ENCODE data around the gene MAST2. TPM values are rescaled to one million over a fixed set of nuclear protein-coding genes. Genes with fewer than 3 reads are reported as not detected.

The MAST2 gene
- total and polyA plus RNA-seq, 9 of the 15 experiments (the other 6 are each of a cell fraction or from before 2014, with no cell fraction given), result 0.73 to 32.0 (median 17.8) TPM

DNA sequence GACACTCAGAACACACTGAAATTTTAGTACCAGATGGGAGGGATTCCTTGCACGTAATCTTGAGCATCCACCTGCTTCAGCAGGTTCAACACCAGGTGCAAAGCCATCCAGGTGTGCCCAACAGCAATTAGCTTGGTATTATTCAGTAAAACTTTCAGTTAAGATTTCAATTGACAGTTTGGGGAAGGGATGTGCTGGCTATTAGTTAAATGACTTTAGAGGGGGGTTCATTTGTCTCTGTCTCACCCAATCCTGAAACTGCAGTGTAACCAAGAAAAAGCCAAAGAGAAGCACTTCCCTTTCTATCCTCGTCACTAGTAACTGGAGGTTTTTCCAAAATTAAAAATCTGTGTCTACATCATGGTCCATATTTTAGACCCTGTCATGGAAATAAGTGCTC lies 238.1 kb downstream of the MAST2 start:
- no peak overlapping the region for H3K9ac ChIP-seq (ENCODE audit: insufficient read depth in 1 of 2, low read depth in 2 of 2, low read length in 2 of 2)
- ChIA-PET CTCF (ENCODE audit: low intra/inter-chr PET ratio) (no interaction called here), POLR2A (interaction anchor here (0.7 to 1.4 kb wide), 2 partner anchors 12 to 91 kb away, joined by 3 read pairs; partner anchors contain the start of gene PIK3R3)
- no peaks in the 10 kb centered on the region for H3K27me3 ChIP-seq (ENCODE audit: control insufficient read depth in 2 of 2, insufficient read depth in 2 of 2, low read length in 2 of 2)
- FAIRE-seq, result no peak
- no TSS peak for BruUV-seq (replicated peaks)
- no peak for DNase-seq (ENCODE audit: extremely low read depth in 1 of 4, low spot score in 3 of 4)
- H3K4me2 ChIP-seq (ENCODE audit: insufficient read depth, low read length), result no peak overlapping the region
- WGBS (ENCODE audit: insufficient coverage, low coverage, missing lambda C conversion rate), result 76% methylated on average over 2 of the region's 2 CpGs
- peaks cover 0 to 12% of the 10 kb centered on the region in 2 experiments; a peak in 4 of 5 replicates for H3K4me1 ChIP-seq (replicated peaks in 1 of 2; ENCODE audit: control insufficient read depth in 2 of 2, insufficient read depth in 2 of 2, low read length in 2 of 2)
- no peak overlapping the region for H2AFZ ChIP-seq (ENCODE audit: low read depth, low read length)
- no peaks in the 10 kb centered on the region for H3K9me1 ChIP-seq (ENCODE audit: control insufficient read depth, insufficient read depth, low read length)
- H3K4me3 ChIP-seq, result no peak overlapping the region
- intact Hi-C loops (cut with micrococcal nuclease) (no loop called here), in situ Hi-C loops (cut with MboI) (no loop called here)
- H3K79me2 ChIP-seq (ENCODE audit: control insufficient read depth, insufficient read depth, low read length), result no peaks in the 10 kb centered on the region
- 0 out of 2 replicates have a peak, but pooled peaks cover 8% of the 10 kb centered on the region for H4K20me1 ChIP-seq (replicated peaks; ENCODE audit: control insufficient read depth, insufficient read depth, low read length)
- no peaks in the 10 kb centered on the region for H3K9me3 ChIP-seq (replicated peaks; ENCODE audit: control insufficient read depth, insufficient read depth, low read depth, low read length)
- H3K27ac ChIP-seq (ENCODE audit: extremely low read depth, low read depth, low read length), result no peak overlapping the region
- ATAC-seq, result no peak
- peaks cover 2% of the 10 kb centered on the region; the same call in 1 of the 3 replicates for H3K36me3 ChIP-seq (ENCODE audit: control insufficient read depth, insufficient read depth, low read length)
- TF ChIP-seq KLF10 (CRISPR knock-in tag; IDR thresholded peaks at IDR 0.05) (no peak), TRIM24 (IDR thresholded peaks at IDR 0.05) (no peak), MAZ (CRISPR knock-in tag; conservative IDR thresholded peaks at IDR 0.05 in 1 of 2, IDR thresholded peaks at IDR 0.05 in 1 of 2) (no peak), LARP7 (IDR thresholded peaks at IDR 0.05) (no peak), ZNF263 (CRISPR knock-in tag; IDR thresholded peaks at IDR 0.05; ENCODE audit: borderline replicate concordance) (no peak)

GRCh38 chr1:46041974-46042373 lies 238.6 kb downstream of the MAST2 start:
- in situ Hi-C loops (cut with MboI) (no loop called here), intact Hi-C loops (cut with micrococcal nuclease) (no loop called here)
- no peaks in the 10 kb centered on the region for H3K9me1 ChIP-seq (ENCODE audit: control insufficient read depth, insufficient read depth, low read length)
- DNase-seq (ENCODE audit: extremely low read depth in 1 of 4, low spot score in 3 of 4) (no peak), ATAC-seq (no peak), FAIRE-seq (no peak)
- no peak overlapping the region for H3K4me3 ChIP-seq
- H3K4me1 ChIP-seq (replicated peaks in 1 of 2; ENCODE audit: control insufficient read depth in 2 of 2, insufficient read depth in 2 of 2, low read length in 2 of 2), result peaks cover 0 to 9% of the 10 kb centered on the region in 2 experiments; a peak in 3 of 5 replicates
- H3K36me3 ChIP-seq (ENCODE audit: control insufficient read depth, insufficient read depth, low read length), result peaks cover 2% of the 10 kb centered on the region; the same call in 1 of the 3 replicates
- H4K20me1 ChIP-seq (replicated peaks; ENCODE audit: control insufficient read depth, insufficient read depth, low read length), result 0 out of 2 replicates have a peak, but pooled peaks cover 5% of the 10 kb centered on the region
- H2AFZ ChIP-seq (ENCODE audit: low read depth, low read length), result no peak overlapping the region
- no peaks in the 10 kb centered on the region for H3K9me3 ChIP-seq (replicated peaks; ENCODE audit: control insufficient read depth, insufficient read depth, low read depth, low read length)
- no TSS peak for BruUV-seq (replicated peaks)
- POLR2A ChIA-PET, result interaction anchor here (0.7 to 1.4 kb wide), 3 partner anchors 8 to 90 kb away, joined by 3 to 4 read pairs (median 3); partner anchors contain the start of gene PIK3R3
- H3K9ac ChIP-seq (ENCODE audit: insufficient read depth in 1 of 2, low read depth in 2 of 2, low read length in 2 of 2), result no peak overlapping the region
- no peak overlapping the region for H3K4me2 ChIP-seq (ENCODE audit: insufficient read depth, low read length)
- H3K79me2 ChIP-seq (ENCODE audit: control insufficient read depth, insufficient read depth, low read length), result no peaks in the 10 kb centered on the region
- no peaks in the 10 kb centered on the region for H3K27me3 ChIP-seq (ENCODE audit: control insufficient read depth in 2 of 2, insufficient read depth in 2 of 2, low read length in 2 of 2)
- CTCF ChIA-PET (ENCODE audit: low intra/inter-chr PET ratio), result no interaction called here
- no peak overlapping the region for H3K27ac ChIP-seq (ENCODE audit: extremely low read depth, low read depth, low read length)
- TF ChIP-seq SMAD2 (IDR thresholded peaks at IDR 0.05; ENCODE audit: low read depth, low read length) (no peak), ATF7 (IDR thresholded peaks at IDR 0.05) (no peak), ZNF511 (CRISPR knock-in tag; IDR thresholded peaks at IDR 0.05) (no peak), C11orf30 (IDR thresholded peaks at IDR 0.05; ENCODE audit: low read depth) (0 out of 2 replicates have a peak, but pooled peaks have one; percentile 17), FOXJ2 (tag; IDR thresholded peaks at IDR 0.05) (no peak), POLR2AphosphoS5 (IDR thresholded peaks at IDR 0.05; ENCODE audit: control insufficient read depth, insufficient read depth, low read depth, low read length) (no peak), PML (IDR thresholded peaks at IDR 0.05; ENCODE audit: low read length) (no peak), MED1 (CRISPR knock-in tag; IDR thresholded peaks at IDR 0.05; ENCODE audit: borderline replicate concordance) (no peak)
- TF ChIP-seq, protein P1, sequence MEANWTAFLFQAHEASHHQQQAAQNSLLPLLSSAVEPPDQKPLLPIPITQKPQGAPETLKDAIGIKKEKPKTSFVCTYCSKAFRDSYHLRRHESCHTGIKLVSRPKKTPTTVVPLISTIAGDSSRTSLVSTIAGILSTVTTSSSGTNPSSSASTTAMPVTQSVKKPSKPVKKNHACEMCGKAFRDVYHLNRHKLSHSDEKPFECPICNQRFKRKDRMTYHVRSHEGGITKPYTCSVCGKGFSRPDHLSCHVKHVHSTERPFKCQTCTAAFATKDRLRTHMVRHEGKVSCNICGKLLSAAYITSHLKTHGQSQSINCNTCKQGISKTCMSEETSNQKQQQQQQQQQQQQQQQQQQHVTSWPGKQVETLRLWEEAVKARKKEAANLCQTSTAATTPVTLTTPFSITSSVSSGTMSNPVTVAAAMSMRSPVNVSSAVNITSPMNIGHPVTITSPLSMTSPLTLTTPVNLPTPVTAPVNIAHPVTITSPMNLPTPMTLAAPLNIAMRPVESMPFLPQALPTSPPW (CRISPR knock-in tag; IDR thresholded peaks at IDR 0.05), result no peak
- TF ChIP-seq, protein P2, sequence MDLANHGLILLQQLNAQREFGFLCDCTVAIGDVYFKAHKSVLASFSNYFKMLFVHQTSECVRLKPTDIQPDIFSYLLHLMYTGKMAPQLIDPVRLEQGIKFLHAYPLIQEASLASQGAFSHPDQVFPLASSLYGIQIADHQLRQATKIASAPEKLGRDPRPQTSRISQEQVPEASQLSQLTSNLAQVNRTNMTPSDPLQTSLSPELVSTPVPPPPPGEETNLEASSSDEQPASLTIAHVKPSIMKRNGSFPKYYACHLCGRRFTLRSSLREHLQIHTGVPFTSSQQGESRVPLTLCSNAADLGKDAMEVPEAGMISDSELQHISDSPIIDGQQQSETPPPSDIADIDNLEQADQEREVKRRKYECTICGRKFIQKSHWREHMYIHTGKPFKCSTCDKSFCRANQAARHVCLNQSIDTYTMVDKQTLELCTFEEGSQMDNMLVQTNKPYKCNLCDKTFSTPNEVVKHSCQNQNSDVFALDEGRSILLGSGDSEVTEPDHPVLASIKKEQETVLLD (IDR thresholded peaks at IDR 0.05), result no peak
